Effector memory CD4-positive, alpha-beta T cell (primary cell): Measurements from ENCODE around the gene TMEM37.

ENCODE experiments used
- DNase-seq, 3 donors: peaks; one replicate each; pipeline ENCODE4 v3.0.0-alpha.2; 2020
- H3K27ac ChIP-seq: 2 replicates; pipeline ENCODE4 v1.7.0; 2013; ENCODE audit warnings: mild to moderate bottlenecking, low read length, moderate library complexity; ENCODE audit not compliant: insufficient read depth, poor library complexity, severe bottlenecking
- H3K27me3 ChIP-seq: replicated peaks from 2 replicates; pipeline ENCODE4 v1.7.0; 2013; ENCODE audit warnings: mild to moderate bottlenecking, low read length; ENCODE audit not compliant: insufficient read depth, control insufficient read depth, poor library complexity, severe bottlenecking
- H3K36me3 ChIP-seq: 2 replicates; pipeline ENCODE4 v1.7.0; 2013; ENCODE audit warnings: mild to moderate bottlenecking, low read length, moderate library complexity; ENCODE audit not compliant: control insufficient read depth, insufficient read depth
- H3K4me1 ChIP-seq: 2 replicates; pipeline ENCODE4 v1.7.0; 2013; ENCODE audit warnings: low read length, mild to moderate bottlenecking; ENCODE audit not compliant: control insufficient read depth, insufficient read depth, poor library complexity, severe bottlenecking
- H3K4me3 ChIP-seq: 2 replicates; pipeline ENCODE4 v1.7.0; 2013; ENCODE audit warnings: low read length, low read depth, mild to moderate bottlenecking; ENCODE audit not compliant: insufficient read depth, poor library complexity, severe bottlenecking
- H3K9me3 ChIP-seq: 2 replicates; pipeline ENCODE4 v1.7.0; 2013; ENCODE audit warnings: mild to moderate bottlenecking, low read length, moderate library complexity; ENCODE audit not compliant: control insufficient read depth

TMEM37 gene

GRCh38 chr2:119417908-119418307 lies 13.7 kb upstream of the TMEM37 start:
- H3K36me3 ChIP-seq: no peaks in the 10 kb centered on the region
- H3K4me3 ChIP-seq: no peak overlapping the region
- peaks cover 3% of the 10 kb centered on the region for H3K27me3 ChIP-seq
- H3K4me1 ChIP-seq: no peaks in the 10 kb centered on the region
- H3K9me3 ChIP-seq: no peaks in the 10 kb centered on the region
- no peak overlapping the region for H3K27ac ChIP-seq
- DNase-seq: no peak

- peaks cover 3% of the 10 kb centered on the region for H3K27me3 ChIP-seq
- no peaks in the 10 kb centered on the region for H3K4me1 ChIP-seq
- no peak overlapping the region for H3K4me3 ChIP-seq
- DNase-seq: no peak
- H3K9me3 ChIP-seq: no peaks in the 10 kb centered on the region
- no peak overlapping the region for H3K27ac ChIP-seq
- H3K36me3 ChIP-seq: no peaks in the 10 kb centered on the region
Observed at GRCh38 chr2:119419065-119419464, 12.6 kb upstream of the TMEM37 start.

GRCh38 chr2:119419803-119420508 lies 11.7 kb upstream of the TMEM37 start:
- H3K36me3 ChIP-seq: no peaks in the 10 kb centered on the region
- H3K4me3 ChIP-seq: no peak overlapping the region
- no peak overlapping the region for H3K27ac ChIP-seq
- H3K27me3 ChIP-seq: peaks cover 3% of the 10 kb centered on the region
- no peaks in the 10 kb centered on the region for H3K9me3 ChIP-seq
- H3K4me1 ChIP-seq: no peaks in the 10 kb centered on the region
- no peak for DNase-seq

GRCh38 chr2:119421304-119421703 lies 10.3 kb upstream of the TMEM37 start:
- DNase-seq: no peak
- H3K4me3 ChIP-seq: no peak overlapping the region
- no peaks in the 10 kb centered on the region for H3K4me1 ChIP-seq
- peaks cover 6% of the 10 kb centered on the region for H3K27me3 ChIP-seq
- H3K9me3 ChIP-seq: no peaks in the 10 kb centered on the region
- no peak overlapping the region for H3K27ac ChIP-seq
- H3K36me3 ChIP-seq: no peaks in the 10 kb centered on the region

- no peak for DNase-seq
- H3K4me1 ChIP-seq: no peaks in the 10 kb centered on the region
- peaks cover 7% of the 10 kb centered on the region for H3K27me3 ChIP-seq
- H3K27ac ChIP-seq: no peak overlapping the region
- H3K4me3 ChIP-seq: no peak overlapping the region
- no peaks in the 10 kb centered on the region for H3K36me3 ChIP-seq
- H3K9me3 ChIP-seq: no peaks in the 10 kb centered on the region
Observed at GRCh38 chr2:119421741-119422140, 9.9 kb upstream of the TMEM37 start.

GRCh38 chr2:119422360-119423107 lies 9.1 kb upstream of the TMEM37 start:
- H3K27ac ChIP-seq: no peak overlapping the region
- no peaks in the 10 kb centered on the region for H3K4me1 ChIP-seq
- H3K9me3 ChIP-seq: no peaks in the 10 kb centered on the region
- no peak overlapping the region for H3K4me3 ChIP-seq
- H3K27me3 ChIP-seq: peaks cover 5% of the 10 kb centered on the region
- no peaks in the 10 kb centered on the region for H3K36me3 ChIP-seq
- DNase-seq: no peak

GRCh38 chr2:119423108-119423444 lies 8.6 kb upstream of the TMEM37 start:
- Histone ChIP-seq H3K9me3 (no peaks in the 10 kb centered on the region), H3K4me1 (no peaks in the 10 kb centered on the region), H3K27ac (no peak overlapping the region), H3K27me3 (peaks cover 9% of the 10 kb centered on the region), H3K36me3 (no peaks in the 10 kb centered on the region), H3K4me3 (no peak overlapping the region)
- no peak for DNase-seq

- H3K36me3 ChIP-seq: no peaks in the 10 kb centered on the region
- no peaks in the 10 kb centered on the region for H3K4me1 ChIP-seq
- no peak for DNase-seq
- no peaks in the 10 kb centered on the region for H3K9me3 ChIP-seq
- H3K27me3 ChIP-seq: peaks cover 9% of the 10 kb centered on the region
- H3K27ac ChIP-seq: no peak overlapping the region
- no peak overlapping the region for H3K4me3 ChIP-seq
Observed at GRCh38 chr2:119423811-119424210, 7.8 kb upstream of the TMEM37 start.

GRCh38 chr2:119424284-119425118 lies 7.2 kb upstream of the TMEM37 start:
- Histone ChIP-seq H3K27ac (no peak overlapping the region), H3K9me3 (no peaks in the 10 kb centered on the region), H3K27me3 (peaks cover 9% of the 10 kb centered on the region)

GRCh38 chr2:119425119-119425405 lies 6.6 kb upstream of the TMEM37 start:
- Histone ChIP-seq H3K27me3 (peaks cover 9% of the 10 kb centered on the region), H3K27ac (no peak overlapping the region), H3K36me3 (no peaks in the 10 kb centered on the region), H3K9me3 (no peaks in the 10 kb centered on the region), H3K4me3 (no peak overlapping the region), H3K4me1 (no peaks in the 10 kb centered on the region)
- no peak for DNase-seq

More at GRCh38 chr2:119424284-119425118, 7.2 kb upstream of the TMEM37 start:
- no peaks in the 10 kb centered on the region for H3K36me3 ChIP-seq
- H3K4me1 ChIP-seq: no peaks in the 10 kb centered on the region
- no peak overlapping the region for H3K4me3 ChIP-seq
- no peak for DNase-seq
